Spleen (tissue), 7 donors: ENCODE measurements around the gene L1CAM.

Experiments used
- POLR2AphosphoS5 ChIP-seq, 3 donors: sonication (generic); formaldehyde crosslinking; IDR thresholded peaks; one replicate each; pipeline ENCODE4 v1.5.1; 2017; ENCODE audit warnings: antibody characterized with exemption in 3 of 3
- TF ChIP-seq, protein P1 (sequence below), 11 experiments: fragments of 200-600 bp in 7 of 11; fragments of 450-650 bp in 4 of 11; sonication (generic) in 4 of 11; IDR thresholded peaks in 8 of 11; conservative IDR thresholded peaks in 3 of 11; 1 replicate in 7 of 11; 2 replicates in 4 of 11; pipeline versions ENCODE4 v1.4.0 to v1.8.0; 2016 to 2021; ENCODE audit warnings: antibody characterized with exemption in 11 of 11, inconsistent platforms in 4 of 11, mild to moderate bottlenecking in 1 of 11
- donor health status: DM: no; HTN: no; CAD: no; lungs with moderate emphysema.
- donor health status: DM: no; HTN: no; CAD: no.
- donor health status: DM: no; HTN: no; CAD: no.

DNA sequence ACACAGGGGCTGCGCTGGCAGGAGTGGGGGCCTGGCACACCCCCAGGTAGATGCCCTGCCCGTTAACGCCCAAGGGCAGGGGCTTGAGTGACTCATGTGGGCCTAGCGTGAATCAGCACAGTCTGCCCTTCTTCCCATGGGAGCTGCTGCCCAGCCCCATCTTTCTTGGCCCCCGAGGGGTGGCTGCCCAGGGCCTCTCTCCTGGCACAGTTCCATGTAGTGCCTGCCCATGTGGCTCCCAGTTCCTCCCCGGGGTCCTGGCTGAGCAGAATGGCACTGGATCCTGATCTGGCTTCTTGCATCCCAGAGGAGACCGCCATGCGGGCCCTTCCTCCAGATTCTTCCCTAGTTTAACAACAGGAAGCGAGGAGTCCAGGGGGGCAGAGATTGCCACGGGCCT is 16.4 kb upstream of the L1CAM start:
- TF ChIP-seq, protein P1, sequence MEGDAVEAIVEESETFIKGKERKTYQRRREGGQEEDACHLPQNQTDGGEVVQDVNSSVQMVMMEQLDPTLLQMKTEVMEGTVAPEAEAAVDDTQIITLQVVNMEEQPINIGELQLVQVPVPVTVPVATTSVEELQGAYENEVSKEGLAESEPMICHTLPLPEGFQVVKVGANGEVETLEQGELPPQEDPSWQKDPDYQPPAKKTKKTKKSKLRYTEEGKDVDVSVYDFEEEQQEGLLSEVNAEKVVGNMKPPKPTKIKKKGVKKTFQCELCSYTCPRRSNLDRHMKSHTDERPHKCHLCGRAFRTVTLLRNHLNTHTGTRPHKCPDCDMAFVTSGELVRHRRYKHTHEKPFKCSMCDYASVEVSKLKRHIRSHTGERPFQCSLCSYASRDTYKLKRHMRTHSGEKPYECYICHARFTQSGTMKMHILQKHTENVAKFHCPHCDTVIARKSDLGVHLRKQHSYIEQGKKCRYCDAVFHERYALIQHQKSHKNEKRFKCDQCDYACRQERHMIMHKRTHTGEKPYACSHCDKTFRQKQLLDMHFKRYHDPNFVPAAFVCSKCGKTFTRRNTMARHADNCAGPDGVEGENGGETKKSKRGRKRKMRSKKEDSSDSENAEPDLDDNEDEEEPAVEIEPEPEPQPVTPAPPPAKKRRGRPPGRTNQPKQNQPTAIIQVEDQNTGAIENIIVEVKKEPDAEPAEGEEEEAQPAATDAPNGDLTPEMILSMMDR (IDR thresholded peaks at IDR 0.05 in 8 of 11, conservative IDR thresholded peaks at IDR 0.05 in 3 of 11), result no peak
- peak in 1 of 3 donors; percentile 47 for TF ChIP-seq POLR2AphosphoS5 (IDR thresholded peaks at IDR 0.05)
